Muscle of leg (tissue), 11 donors: ENCODE data around the gene SLC25A42. TPM values are rescaled to one million over a fixed set of nuclear protein-coding genes. Genes with fewer than 3 reads are reported as not detected.
"Not testable (repeated sequence)": the region's sequence is repeated elsewhere in the genome, so short reads cannot be mapped to it uniquely, and the experiment has no call there.

Experiments
- DNase-seq: peaks from one replicate; pipeline ENCODE4 v3.0.0; 2013
- H3K27ac ChIP-seq: one replicate; pipeline ENCODE4 v1.5.1; 2013; ENCODE audit warnings: mild to moderate bottlenecking, low read length, control low read depth
- H3K27me3 ChIP-seq: one replicate; pipeline ENCODE4 v1.6.1; 2013; ENCODE audit warnings: low read length; ENCODE audit not compliant: control insufficient read depth, insufficient read depth
- H3K36me3 ChIP-seq: one replicate; pipeline ENCODE4 v1.6.1; 2013; ENCODE audit warnings: low read length; ENCODE audit not compliant: control insufficient read depth, insufficient read depth
- H3K4me1 ChIP-seq: one replicate; pipeline ENCODE4 v1.6.1; 2013; ENCODE audit warnings: low read length; ENCODE audit not compliant: control insufficient read depth, insufficient read depth
- H3K4me3 ChIP-seq: one replicate; pipeline ENCODE4 v1.5.1; 2013; ENCODE audit warnings: low read length, control low read depth
- H3K9me3 ChIP-seq: replicated peaks from 2 replicates; pipeline ENCODE4 v1.6.1; 2013; ENCODE audit warnings: low read depth, low read length; ENCODE audit not compliant: control insufficient read depth
- WGBS: methylation state at CpG from one replicate; pipeline ENCODE4 v1.1.5; 2013; ENCODE audit warnings: missing lambda C conversion rate; ENCODE audit not compliant: insufficient coverage; 5-methylcytosine and 5-hydroxymethylcytosine counted together
- polyA plus RNA-seq, 8 donors: library from polyadenylated mRNA; unstranded; fragments of 120-200 nt; gene quantifications; one replicate each; pipeline versions ENCODE4 v1.2.1 to v1.2.3, GENCODE V29; 2013; ENCODE audit warnings: inconsistent platforms in 1 of 8, low replicate concordance in 1 of 8; ENCODE audit not compliant: insufficient read length in 8 of 8, insufficient read depth in 1 of 8
- total RNA-seq: library from RNA; stranded (reverse); fragments of 120-200 nt; gene quantifications from one replicate; pipeline ENCODE4 v1.2.4, GENCODE V29; 2013

SLC25A42 gene
- total and polyA plus RNA-seq, 9 donors = 5.9 to 12.2 (median 9.7) TPM

- Histone ChIP-seq H3K27me3 (no peaks in the 10 kb centered on the region), H3K4me1 (no peaks in the 10 kb centered on the region), H3K27ac (no peak overlapping the region), H3K4me3 (no peak overlapping the region), H3K9me3 (no peaks in the 10 kb centered on the region), H3K36me3 (peaks cover 3% of the 10 kb centered on the region)
- WGBS = 82% methylated on average over 7 of the region's 10 CpGs
- no peak for DNase-seq
Observed at GRCh38 chr19:19083413-19084178, 19.8 kb downstream of the SLC25A42 start.

DNA sequence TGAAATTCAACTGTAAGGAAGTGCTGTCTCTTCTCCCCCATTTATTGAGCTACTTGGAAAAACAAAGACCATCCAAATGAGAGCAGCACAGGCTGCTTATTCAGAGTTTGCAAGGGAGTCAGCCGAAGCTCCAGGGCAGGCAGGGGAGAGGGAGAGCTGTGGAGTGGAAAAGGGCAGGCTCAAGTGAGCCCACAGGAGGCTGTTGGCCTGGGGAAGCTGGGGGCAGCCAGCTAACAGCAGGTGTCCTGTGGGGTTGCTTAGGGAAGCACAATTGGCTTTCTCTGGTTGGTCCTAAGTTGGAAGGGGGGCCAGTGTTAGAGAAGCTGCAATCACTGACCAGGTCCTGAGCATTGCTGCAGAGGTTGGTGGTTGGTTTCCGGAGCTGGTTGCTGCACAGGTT is 23.9 kb downstream of the SLC25A42 start:
- H3K36me3 ChIP-seq = peaks cover 6% of the 10 kb centered on the region
- no peak overlapping the region for H3K27ac ChIP-seq
- no peaks in the 10 kb centered on the region for H3K9me3 ChIP-seq
- 84% methylated on average over 2 of the region's 2 CpGs for WGBS
- no peaks in the 10 kb centered on the region for H3K27me3 ChIP-seq
- DNase-seq = no peak
- H3K4me1 ChIP-seq = no peaks in the 10 kb centered on the region
- no peak overlapping the region for H3K4me3 ChIP-seq

DNA sequence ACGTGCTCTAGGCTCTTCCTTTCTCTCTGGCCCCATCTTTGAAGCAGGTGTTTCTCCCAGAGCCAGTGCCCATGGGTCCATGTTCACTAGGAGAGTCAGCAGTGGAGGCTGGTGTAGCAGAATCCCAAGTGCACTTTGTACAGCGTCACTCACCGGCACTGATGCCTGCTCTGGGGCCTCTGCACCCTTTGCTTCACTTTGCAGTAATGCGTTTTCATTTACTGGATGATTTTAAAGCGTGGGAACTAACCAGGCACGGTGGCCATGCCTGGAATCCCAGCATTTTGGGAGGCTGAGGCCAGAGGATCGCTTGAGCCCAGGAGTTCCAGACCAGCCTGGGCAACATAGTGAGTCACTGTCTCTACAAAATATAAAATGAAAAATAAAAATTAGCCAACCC is 30.7 kb downstream of the SLC25A42 start:
- no peak overlapping the region for H3K27ac ChIP-seq
- 83% methylated on average over 5 of the region's 7 CpGs for WGBS
- no peaks in the 10 kb centered on the region for H3K27me3 ChIP-seq
- H3K4me3 ChIP-seq = no peak overlapping the region
- no peaks in the 10 kb centered on the region for H3K4me1 ChIP-seq
- H3K36me3 ChIP-seq = peaks cover 21% of the 10 kb centered on the region
- H3K9me3 ChIP-seq = no peaks in the 10 kb centered on the region
- DNase-seq = no peak

DNA sequence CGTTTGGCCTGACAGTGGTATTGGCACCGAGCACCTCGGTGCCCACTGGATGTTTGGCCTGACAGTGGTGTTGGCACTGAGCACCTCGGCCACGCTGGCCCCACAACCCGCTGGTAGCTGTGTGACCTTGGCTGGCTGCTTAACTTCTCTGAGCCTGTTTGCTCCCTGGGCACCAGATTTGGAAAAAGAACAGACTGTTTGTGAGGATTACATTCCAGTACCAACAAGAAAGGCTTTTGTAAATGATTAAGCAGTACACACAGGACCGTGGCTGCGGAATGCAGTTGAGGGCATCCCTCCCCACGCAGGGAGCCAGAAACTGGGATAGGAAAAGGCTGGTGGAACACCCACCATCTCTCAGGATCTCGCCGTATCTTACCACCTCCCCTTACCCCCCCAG is 31.9 kb downstream of the SLC25A42 start:
- Histone ChIP-seq H3K27me3 (no peaks in the 10 kb centered on the region), H3K9me3 (no peaks in the 10 kb centered on the region), H3K4me3 (no peak overlapping the region), H3K4me1 (no peaks in the 10 kb centered on the region), H3K27ac (no peak overlapping the region), H3K36me3 (peaks cover 24% of the 10 kb centered on the region)
- 83% methylated on average over 6 of the region's 11 CpGs for WGBS
- DNase-seq = no peak

GRCh38 chr19:19096641-19097627 is 33.1 kb downstream of the SLC25A42 start:
- H3K27ac ChIP-seq = no peak overlapping the region
- H3K36me3 ChIP-seq = peaks cover 27% of the 10 kb centered on the region
- no peaks in the 10 kb centered on the region for H3K9me3 ChIP-seq
- H3K27me3 ChIP-seq = no peaks in the 10 kb centered on the region
- no peaks in the 10 kb centered on the region for H3K4me1 ChIP-seq
- no peak for DNase-seq
- H3K4me3 ChIP-seq = no peak overlapping the region
- 88% methylated on average over 21 of the region's 24 CpGs for WGBS

- no peak overlapping the region for H3K27ac ChIP-seq
- no peaks in the 10 kb centered on the region for H3K4me1 ChIP-seq
- H3K36me3 ChIP-seq = peaks cover 27% of the 10 kb centered on the region
- H3K4me3 ChIP-seq = no peak overlapping the region
- no peaks in the 10 kb centered on the region for H3K27me3 ChIP-seq
- no peaks in the 10 kb centered on the region for H3K9me3 ChIP-seq
- 86% methylated on average over 8 of the region's 9 CpGs for WGBS
- no peak for DNase-seq
Observed at GRCh38 chr19:19098084-19098702, 34.4 kb downstream of the SLC25A42 start.

GRCh38 chr19:19098703-19099632 is 35.2 kb downstream of the SLC25A42 start:
- H3K36me3 ChIP-seq = peaks cover 27% of the 10 kb centered on the region
- H3K27me3 ChIP-seq = no peaks in the 10 kb centered on the region
- H3K27ac ChIP-seq = no peak overlapping the region
- no peaks in the 10 kb centered on the region for H3K4me1 ChIP-seq
- no peak overlapping the region for H3K4me3 ChIP-seq
- H3K9me3 ChIP-seq = no peaks in the 10 kb centered on the region
- DNase-seq = no peak
- WGBS = 84% methylated on average over 14 of the region's 18 CpGs

GRCh38 chr19:19101540-19101939 is 37.7 kb downstream of the SLC25A42 start:
- 88% methylated on average over 5 of the region's 8 CpGs for whole genome bisulfite sequencing
- Histone ChIP-seq H3K27me3 (no peaks in the 10 kb centered on the region), H3K4me1 (peaks cover 14% of the 10 kb centered on the region), H3K4me3 (no peak overlapping the region), H3K36me3 (peaks cover 27% of the 10 kb centered on the region), H3K27ac (no peak overlapping the region), H3K9me3 (no peaks in the 10 kb centered on the region)
- no peak for DNase-seq

DNA sequence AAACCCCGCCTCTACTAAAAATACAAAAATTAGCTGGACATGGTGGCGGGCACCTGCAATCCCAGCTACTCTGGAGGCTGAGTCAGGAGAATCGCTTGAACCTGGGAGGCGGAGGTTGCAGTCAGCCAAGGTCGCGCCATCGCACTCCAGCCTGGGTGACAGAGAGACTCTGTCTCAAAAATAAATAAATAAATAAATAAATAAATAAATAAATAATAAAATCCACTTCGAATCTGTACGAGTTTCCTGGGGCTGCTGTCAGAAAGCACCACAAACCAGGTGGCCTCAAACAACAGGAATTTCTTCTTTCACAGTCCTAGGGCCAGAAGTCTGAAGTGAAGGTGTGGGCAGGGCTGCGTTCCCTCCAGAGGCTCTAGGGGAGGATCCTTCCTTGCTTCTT is 38.8 kb downstream of the SLC25A42 start:
- 92% methylated on average over 2 of the region's 10 CpGs for WGBS
- Histone ChIP-seq H3K36me3 (peaks cover 20% of the 10 kb centered on the region), H3K4me1 (peaks cover 14% of the 10 kb centered on the region)
- not testable (repeated sequence) for H3K9me3 ChIP-seq, H3K4me3 ChIP-seq, H3K27ac ChIP-seq, H3K27me3 ChIP-seq, DNase-seq
